GM20431 (cell line): Measurements from ENCODE around the gene RPN2.

ENCODE experiments used
- in situ Hi-C: fragments of 300-500 bp; cut with MseI, MboI; formaldehyde crosslinking; loops from one replicate; pipeline ENCODE4 v1.15.0; 2020; ENCODE audit warnings: low sequenced_read_pairs; ENCODE audit not compliant: unreplicated experiment

Gene RPN2

DNA sequence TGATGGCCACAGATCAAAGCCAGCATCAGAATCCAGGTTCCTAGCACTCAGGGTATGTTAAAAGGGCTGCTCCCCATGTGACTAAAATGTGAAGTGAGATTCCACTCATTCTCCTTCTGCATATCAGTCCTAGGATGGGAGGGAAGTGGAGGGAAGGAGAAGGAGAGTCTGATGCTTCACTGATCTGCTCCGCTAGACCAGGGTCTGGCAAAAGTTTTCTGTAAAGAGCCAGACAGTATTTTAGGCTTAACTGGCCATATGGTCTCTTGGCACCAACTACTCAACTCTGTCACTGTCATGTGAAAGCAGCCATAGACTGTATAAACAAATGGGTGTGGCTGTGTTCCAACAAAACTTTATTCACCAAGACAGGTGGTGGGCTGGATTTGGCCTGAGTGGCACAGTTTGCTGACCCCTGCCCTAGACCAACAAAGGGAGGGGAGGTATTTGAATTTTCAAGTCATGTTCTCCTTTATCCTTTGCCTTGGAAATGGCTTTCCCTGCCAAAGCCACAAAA is 59.9 kb downstream of the RPN2 start:
- in situ Hi-C loops = no loop called here

GRCh38 chr20:37240337-37241067 is 61.4 kb downstream of the RPN2 start:
- in situ Hi-C loops = no loop called here

DNA sequence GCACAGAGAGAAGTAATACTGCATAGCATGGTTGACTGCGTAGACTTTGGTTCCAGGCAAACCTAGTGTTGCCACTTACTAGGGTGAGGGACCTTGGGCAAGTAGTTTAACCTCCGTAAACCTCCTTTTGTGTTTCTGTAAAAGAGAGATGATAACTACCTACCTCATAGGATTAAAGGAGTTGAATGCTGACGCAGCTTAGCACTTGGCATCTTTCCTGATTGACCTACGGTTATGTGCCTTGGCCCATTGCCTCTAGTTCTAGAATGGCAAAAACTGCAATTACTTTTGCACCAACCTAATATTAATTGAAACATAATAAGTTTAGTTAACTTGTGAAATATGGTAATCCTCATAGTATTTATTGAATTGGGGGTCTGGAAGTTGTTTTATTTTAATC is 63.4 kb downstream of the RPN2 start:
- in situ Hi-C loops = no loop called here

- in situ Hi-C loops = no loop called here
These were observed 64.2 kb downstream of the RPN2 start for GRCh38 chr20:37243076-37243936.

DNA sequence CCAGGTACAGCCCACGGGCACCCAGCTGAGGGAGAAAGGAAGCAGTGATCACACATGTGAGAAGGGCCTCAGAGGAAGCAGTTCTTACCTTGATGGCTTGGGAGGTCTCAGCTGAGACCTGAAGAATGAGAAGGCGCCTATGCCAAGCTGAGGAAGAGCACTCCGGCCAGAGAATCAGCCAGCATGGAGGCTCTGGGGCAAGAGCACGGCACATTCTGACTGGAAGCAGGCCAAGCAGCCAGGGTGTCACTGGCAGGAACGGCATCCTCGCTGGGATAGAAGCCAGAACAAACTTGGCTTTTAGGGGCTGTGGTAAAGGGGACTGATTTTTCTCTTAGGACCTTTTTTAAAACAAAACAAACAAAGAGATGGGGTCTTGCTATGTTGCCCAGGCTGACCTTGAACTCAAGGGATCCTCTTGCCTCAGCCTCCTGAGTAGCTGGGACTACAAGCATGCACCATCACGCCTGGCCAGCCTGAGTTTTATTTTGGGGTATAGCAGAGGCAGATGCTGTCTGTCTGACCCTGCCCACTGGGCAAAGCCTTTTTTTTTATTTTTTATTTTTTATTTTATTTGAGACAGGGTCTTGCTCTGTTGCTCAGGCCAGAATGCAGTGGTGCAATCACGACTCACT is 64.9 kb downstream of the RPN2 start:
- in situ Hi-C loops = no loop called here

GRCh38 chr20:37244572-37244957 is 65.4 kb downstream of the RPN2 start:
- in situ Hi-C loops = no loop called here

- in situ Hi-C loops = no loop called here
These were observed 66.4 kb downstream of the RPN2 start for GRCh38 chr20:37245216-37246150.

DNA sequence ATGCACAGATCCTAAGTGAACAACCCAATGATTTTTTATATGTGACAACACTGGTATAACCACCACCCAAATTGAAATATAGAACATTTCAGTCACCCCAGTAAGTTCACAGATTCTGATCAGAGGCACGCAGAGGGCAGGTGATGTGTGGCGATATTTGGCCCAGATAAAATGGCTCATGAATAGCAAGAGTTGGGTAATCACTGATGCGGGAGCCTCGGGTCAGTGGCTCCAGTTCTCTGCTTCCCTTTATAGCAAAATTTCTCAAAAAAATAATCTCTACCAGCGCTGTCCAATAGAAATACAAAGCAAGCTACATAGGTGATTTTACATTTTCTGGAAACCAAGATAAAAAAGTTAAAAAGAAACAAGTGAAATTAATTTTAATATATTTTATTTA is 67.6 kb downstream of the RPN2 start:
- in situ Hi-C loops = no loop called here

GRCh38 chr20:37247547-37247946 is 68.4 kb downstream of the RPN2 start:
- in situ Hi-C loops = no loop called here

- in situ Hi-C loops = no loop called here
These were observed 70.2 kb downstream of the RPN2 start for GRCh38 chr20:37249304-37249703.

DNA sequence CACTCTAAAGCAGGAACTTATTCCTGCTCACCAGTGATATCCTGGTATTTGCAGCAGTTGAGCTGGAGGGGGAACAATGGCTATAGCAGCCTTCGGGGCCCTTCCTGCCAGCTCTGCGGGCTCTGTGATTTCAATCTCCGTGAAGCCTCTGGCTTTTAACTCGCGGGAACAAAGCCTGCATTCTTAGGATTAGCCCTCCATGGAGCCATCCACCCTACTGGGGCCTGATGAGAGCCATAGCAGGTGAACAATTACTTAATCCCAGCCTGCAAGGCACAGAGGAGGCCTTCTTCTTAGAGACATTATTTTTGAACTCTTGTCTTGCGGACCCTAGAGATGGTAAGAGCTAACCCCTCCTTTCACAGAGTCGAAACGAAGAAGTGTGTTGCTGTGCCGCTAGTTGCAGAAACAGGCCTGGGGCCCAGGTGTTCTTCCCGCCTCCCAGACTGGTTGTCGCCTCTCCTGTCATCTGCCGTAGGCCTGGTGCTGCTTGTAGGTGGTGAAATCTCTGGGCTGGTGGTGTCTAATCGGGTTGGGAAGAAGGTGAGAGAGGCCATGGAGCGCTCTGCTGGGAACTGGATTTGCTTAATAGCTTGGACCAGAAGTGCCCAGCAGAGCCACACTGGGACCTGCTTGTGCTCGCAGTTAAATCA is 72.8 kb downstream of the RPN2 start:
- in situ Hi-C loops = no loop called here

GRCh38 chr20:37253087-37253486 is 74.0 kb downstream of the RPN2 start:
- in situ Hi-C loops = no loop called here

DNA sequence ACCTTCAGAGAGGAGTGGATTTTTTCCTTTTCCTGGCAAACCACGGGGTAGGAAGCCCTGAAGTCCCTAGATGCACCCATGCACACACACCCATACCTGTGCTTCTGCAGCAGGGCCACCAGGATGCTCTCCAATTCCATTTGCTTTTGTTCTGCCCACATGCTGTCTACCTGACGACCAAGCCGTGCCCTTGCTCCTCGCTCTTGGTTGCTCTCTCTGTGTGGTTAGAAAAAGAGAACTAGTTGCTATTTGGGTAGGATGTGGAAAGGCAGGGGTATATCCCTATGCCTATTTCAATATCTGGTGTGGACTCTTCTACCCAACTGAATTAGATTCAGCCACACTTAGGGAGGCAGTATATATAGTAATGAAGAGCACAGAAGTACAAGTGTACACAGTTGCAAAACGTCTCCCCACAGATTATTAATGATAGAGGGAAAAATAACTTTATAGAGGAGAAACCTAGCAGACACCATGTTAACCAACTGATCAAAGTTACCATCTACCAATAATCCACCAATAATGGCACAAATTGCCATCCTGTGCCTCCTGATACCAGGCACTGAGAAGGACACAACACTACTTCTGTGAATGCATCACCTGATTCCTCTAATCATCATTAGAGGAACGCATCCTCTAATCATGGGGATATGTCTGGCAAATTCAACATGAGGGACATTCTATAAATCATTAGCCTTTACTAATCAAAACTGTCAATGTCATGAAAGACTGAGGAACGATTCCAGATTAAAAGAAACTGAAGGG is 75.2 kb downstream of the RPN2 start:
- in situ Hi-C loops = no loop called here

DNA sequence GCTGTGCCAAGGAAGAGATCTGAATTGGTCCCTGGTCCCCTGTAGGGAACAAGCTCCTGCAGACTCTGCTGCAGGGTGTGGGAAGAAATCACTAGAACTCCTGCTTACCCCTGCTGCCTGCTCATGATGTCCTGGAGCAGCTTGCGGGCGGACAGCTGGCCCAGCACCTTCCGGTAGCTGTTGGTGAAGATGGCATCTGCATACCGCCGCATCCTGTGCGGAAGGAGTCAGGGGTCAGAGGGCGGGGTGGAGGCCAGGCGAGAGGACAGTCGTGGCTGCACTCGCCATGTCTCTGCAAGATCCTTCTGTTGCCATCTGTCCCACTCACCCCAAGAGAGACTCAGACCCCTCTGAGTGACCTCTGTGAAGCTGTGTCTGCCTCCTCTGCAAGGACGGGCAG is 77.2 kb downstream of the RPN2 start:
- in situ Hi-C loops = no loop called here

GRCh38 chr20:37257530-37257929 is 78.4 kb downstream of the RPN2 start:
- in situ Hi-C loops = no loop called here

GRCh38 chr20:37257988-37258387 is 78.9 kb downstream of the RPN2 start:
- in situ Hi-C loops = no loop called here

- in situ Hi-C loops = no loop called here
These were observed 79.9 kb downstream of the RPN2 start for GRCh38 chr20:37259031-37259430.

- in situ Hi-C loops = loop anchor here (10.0 kb wide), 1 partner anchor 275 kb away; no protein-coding TSS in a partner anchor
These were observed 80.7 kb downstream of the RPN2 start for GRCh38 chr20:37259865-37260264.
